IMR-90 (cell line): Measurements from ENCODE around the gene EDN2.

ENCODE experiments used
- CEBPB ChIP-seq: IDR thresholded peaks from 2 replicates; pipeline ENCODE4 v1.6.1; 2012; ENCODE audit warnings: low read depth, low read length, improper control_type of control experiment
- CTCF ChIP-seq: conservative IDR thresholded peaks from 2 replicates; pipeline ENCODE4 v1.5.1; 2012; ENCODE audit warnings: mild to moderate bottlenecking, low read depth, low read length, improper control_type of control experiment
- MXI1 ChIP-seq: IDR thresholded peaks from 2 replicates; pipeline ENCODE4 v1.6.1; 2012; ENCODE audit warnings: low read depth, mild to moderate bottlenecking, low read length, moderate library complexity, borderline replicate concordance
- POLR2A ChIP-seq: IDR thresholded peaks from 2 replicates; pipeline ENCODE4 v1.6.1; 2012; ENCODE audit warnings: mild to moderate bottlenecking, low read depth, low read length
- RCOR1 ChIP-seq: IDR thresholded peaks from 2 replicates; pipeline ENCODE4 v1.6.1; 2012; ENCODE audit warnings: mild to moderate bottlenecking, low read length, improper control_type of control experiment; ENCODE audit not compliant: insufficient replicate concordance
- RFX5 ChIP-seq: IDR thresholded peaks from 2 replicates; pipeline ENCODE4 v1.8.0; 2012; ENCODE audit warnings: low read depth, mild to moderate bottlenecking, low read length, moderate library complexity

DNA sequence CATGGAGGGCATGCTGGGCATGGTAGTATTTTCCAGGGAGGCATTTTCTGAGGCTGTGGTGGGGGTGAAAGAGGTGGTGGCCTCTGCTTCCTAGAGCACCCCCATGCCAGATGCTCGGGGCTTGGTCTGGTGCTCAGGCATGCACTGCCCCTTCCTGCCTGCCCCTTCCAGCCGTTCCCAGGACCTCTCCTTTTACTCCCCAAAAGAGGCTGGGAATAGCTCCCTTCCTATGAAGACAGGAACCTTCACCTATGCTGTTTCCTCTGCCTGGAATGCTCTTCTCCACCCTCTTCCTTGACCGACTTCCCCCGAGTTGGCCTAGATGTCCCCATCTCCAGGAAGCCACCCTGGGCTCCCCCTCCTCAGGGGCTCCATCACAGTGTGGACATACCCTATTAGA lies 9.1 kb downstream of the EDN2 start:
- TF ChIP-seq CTCF (no peak), MXI1 (no peak), RFX5 (no peak), POLR2A (no peak), RCOR1 (no peak), CEBPB (no peak)
